Measurements from ENCODE around the gene ROBO1. TPM values are rescaled to one million over a fixed set of nuclear protein-coding genes. Genes with fewer than 3 reads are reported as not detected.

The ROBO1 gene
- total and polyA plus RNA-seq, 3 experiments from 2014 or later, result 0.54 to 0.59 (median 0.55) TPM

DNA sequence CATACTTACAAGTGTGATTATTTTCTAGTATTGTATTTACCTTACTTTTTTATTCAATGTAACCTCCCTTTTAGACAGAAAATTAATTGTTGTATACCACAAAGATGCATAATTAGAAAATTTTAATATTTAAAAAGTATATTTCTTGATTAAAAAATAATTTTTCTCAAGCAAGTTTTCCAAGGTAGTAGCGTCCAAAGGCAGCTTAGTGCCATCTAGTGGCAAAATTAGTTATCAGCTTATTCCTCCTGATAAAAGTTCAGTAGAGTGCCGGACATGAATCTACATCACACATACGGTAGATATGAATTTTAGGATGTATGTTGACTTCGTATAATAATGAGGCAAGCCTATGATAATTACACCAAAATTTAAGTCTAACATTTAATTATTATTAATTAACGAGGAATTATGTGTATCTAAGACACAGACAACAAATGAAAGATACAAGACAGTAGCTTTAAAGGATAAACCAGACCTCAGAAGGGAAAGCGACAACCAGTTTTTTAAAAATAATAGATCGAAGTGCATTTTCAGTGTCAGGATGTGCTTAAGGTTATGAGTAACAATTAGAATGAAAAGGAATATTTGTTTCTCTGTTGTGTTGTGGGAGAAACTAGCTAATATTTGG is 405.9 kb downstream of the ROBO1 start:
- CTCF ChIA-PET, result no interaction called here

GRCh38 chr3:79358327-79358726 is 409.5 kb downstream of the ROBO1 start:
- Histone ChIP-seq H3K9me3 (ENCODE audit: low read length) (no peaks in the 10 kb centered on the region), H3K4me1 (ENCODE audit: insufficient read depth, low read length) (no peaks in the 10 kb centered on the region), H3K27ac (ENCODE audit: low read depth, low read length) (no peak overlapping the region), H3K36me3 (ENCODE audit: insufficient read depth, low read length) (no peaks in the 10 kb centered on the region), H3K27me3 (ENCODE audit: insufficient read depth, low read length, poor library complexity, severe bottlenecking) (no peaks in the 10 kb centered on the region), H3K4me3 (ENCODE audit: low read length) (no peak overlapping the region)
- Mint-ChIP-seq H3K4me1 (no peaks in the 10 kb centered on the region), H3K9me3 (peaks cover 2 to 17% (median 6%) of the 10 kb centered on the region in 5 donors), H3K27me3 (no peaks in the 10 kb centered on the region), H3K27ac (no peak overlapping the region), H3K36me3 (no peaks in the 10 kb centered on the region), H3K4me3 (no peak overlapping the region)
- CTCF ChIA-PET, result no interaction called here
- POLR2A ChIA-PET, result no interaction called here
- DNase-seq, result no peak

More for the DNA sequence above, 405.9 kb downstream of the ROBO1 start:
- DNase-seq, result no peak
- no peaks in the 10 kb centered on the region for H3K9me3 ChIP-seq (ENCODE audit: low read length)
- peaks cover 0 to 15% (median 5%) of the 10 kb centered on the region in 5 donors for H3K9me3 Mint-ChIP-seq
- no peak overlapping the region for H3K4me3 ChIP-seq (ENCODE audit: low read length)
- no peaks in the 10 kb centered on the region for H3K27me3 Mint-ChIP-seq
- H3K27me3 ChIP-seq (ENCODE audit: insufficient read depth, low read length, poor library complexity, severe bottlenecking), result no peaks in the 10 kb centered on the region
- no peak overlapping the region for H3K27ac ChIP-seq (ENCODE audit: low read depth, low read length)
- no peaks in the 10 kb centered on the region for H3K36me3 Mint-ChIP-seq
- H3K4me3 Mint-ChIP-seq, result no peak overlapping the region
- H3K36me3 ChIP-seq (ENCODE audit: insufficient read depth, low read length), result no peaks in the 10 kb centered on the region
- POLR2A ChIA-PET, result no interaction called here
- no peaks in the 10 kb centered on the region for H3K4me1 Mint-ChIP-seq
- H3K27ac Mint-ChIP-seq, result no peak overlapping the region
- H3K4me1 ChIP-seq (ENCODE audit: insufficient read depth, low read length), result no peaks in the 10 kb centered on the region

DNA sequence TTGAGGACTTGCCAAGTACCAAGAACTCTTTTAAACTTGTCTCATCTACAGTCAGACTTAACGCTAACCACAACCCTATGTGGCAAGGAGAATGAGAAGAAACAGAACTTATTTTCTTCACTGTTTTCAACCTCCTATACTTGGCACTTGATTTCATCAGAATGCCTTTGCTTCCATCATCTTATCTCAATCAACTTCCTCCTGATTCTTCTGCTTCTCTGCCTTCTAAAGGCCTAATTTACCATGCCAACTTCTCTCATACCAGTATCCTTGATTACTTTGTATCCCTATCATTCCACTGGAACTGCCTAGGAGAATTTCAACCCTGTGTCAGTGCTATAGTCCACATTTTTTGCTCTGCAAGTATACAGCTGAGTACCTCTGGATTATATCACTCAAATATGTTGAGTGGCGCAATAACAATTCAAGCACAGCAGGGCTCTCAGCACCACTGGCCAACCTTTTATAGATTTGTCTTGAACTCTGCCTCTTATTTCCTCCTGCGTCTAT is 413.6 kb downstream of the ROBO1 start:
- Histone ChIP-seq H3K27me3 (ENCODE audit: insufficient read depth, low read length, poor library complexity, severe bottlenecking) (no peaks in the 10 kb centered on the region), H3K27ac (ENCODE audit: low read depth, low read length) (no peak overlapping the region), H3K36me3 (ENCODE audit: insufficient read depth, low read length) (no peaks in the 10 kb centered on the region), H3K4me1 (ENCODE audit: insufficient read depth, low read length) (no peaks in the 10 kb centered on the region), H3K4me3 (ENCODE audit: low read length) (no peak overlapping the region), H3K9me3 (ENCODE audit: low read length) (no peaks in the 10 kb centered on the region)
- Mint-ChIP-seq H3K27me3 (no peaks in the 10 kb centered on the region), H3K27ac (no peak overlapping the region), H3K4me1 (no peaks in the 10 kb centered on the region), H3K9me3 (peaks cover 5 to 30% (median 6%) of the 10 kb centered on the region in 5 donors), H3K4me3 (no peak overlapping the region), H3K36me3 (no peaks in the 10 kb centered on the region)
- no peak for DNase-seq
- ChIA-PET POLR2A (no interaction called here), CTCF (no interaction called here)

DNA sequence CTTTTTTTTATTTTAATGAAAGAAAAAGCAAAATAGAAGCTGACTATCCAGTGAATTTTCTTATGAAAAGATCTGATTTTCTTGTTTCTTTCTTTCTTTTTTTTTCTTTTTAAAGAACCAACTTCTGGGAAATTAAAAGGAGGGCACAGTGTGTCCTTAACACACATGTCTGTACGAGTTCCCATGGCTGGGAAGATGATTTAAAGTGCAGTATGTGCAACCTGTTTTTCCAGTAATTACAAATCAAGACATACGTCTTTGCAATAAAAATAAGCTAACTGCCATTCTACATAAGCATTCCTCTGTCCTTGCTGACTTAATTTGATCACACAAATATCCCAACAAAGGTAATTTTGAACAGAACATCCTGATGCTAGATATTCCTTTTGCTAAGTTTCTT is 416.1 kb downstream of the ROBO1 start:
- Histone ChIP-seq H3K4me1 (ENCODE audit: insufficient read depth, low read length) (no peaks in the 10 kb centered on the region), H3K4me3 (ENCODE audit: low read length) (no peak overlapping the region), H3K27ac (ENCODE audit: low read depth, low read length) (no peak overlapping the region), H3K36me3 (ENCODE audit: insufficient read depth, low read length) (no peaks in the 10 kb centered on the region), H3K27me3 (ENCODE audit: insufficient read depth, low read length, poor library complexity, severe bottlenecking) (no peaks in the 10 kb centered on the region), H3K9me3 (ENCODE audit: low read length) (no peaks in the 10 kb centered on the region)
- no peak for DNase-seq
- Mint-ChIP-seq H3K4me3 (no peak overlapping the region), H3K9me3 (peaks cover 3 to 36% (median 6%) of the 10 kb centered on the region in 5 donors), H3K27ac (no peak overlapping the region), H3K36me3 (no peaks in the 10 kb centered on the region), H3K4me1 (no peaks in the 10 kb centered on the region), H3K27me3 (no peaks in the 10 kb centered on the region)
- POLR2A ChIA-PET, result no interaction called here
- CTCF ChIA-PET, result no interaction called here

GRCh38 chr3:79344876-79345871 is 422.6 kb downstream of the ROBO1 start:
- ChIA-PET CTCF (no interaction called here), POLR2A (no interaction called here)
- Histone ChIP-seq H3K27ac (ENCODE audit: low read depth, low read length) (no peak overlapping the region), H3K4me3 (ENCODE audit: low read length) (no peak overlapping the region), H3K36me3 (ENCODE audit: insufficient read depth, low read length) (no peaks in the 10 kb centered on the region), H3K4me1 (ENCODE audit: insufficient read depth, low read length) (no peaks in the 10 kb centered on the region), H3K9me3 (ENCODE audit: low read length) (no peaks in the 10 kb centered on the region), H3K27me3 (ENCODE audit: insufficient read depth, low read length, poor library complexity, severe bottlenecking) (no peaks in the 10 kb centered on the region)
- Mint-ChIP-seq H3K4me1 (no peaks in the 10 kb centered on the region), H3K9me3 (peaks cover 0 to 16% (median 5%) of the 10 kb centered on the region in 5 donors), H3K36me3 (no peaks in the 10 kb centered on the region), H3K4me3 (no peak overlapping the region), H3K27ac (no peak overlapping the region), H3K27me3 (no peaks in the 10 kb centered on the region)
- DNase-seq, result no peak

DNA sequence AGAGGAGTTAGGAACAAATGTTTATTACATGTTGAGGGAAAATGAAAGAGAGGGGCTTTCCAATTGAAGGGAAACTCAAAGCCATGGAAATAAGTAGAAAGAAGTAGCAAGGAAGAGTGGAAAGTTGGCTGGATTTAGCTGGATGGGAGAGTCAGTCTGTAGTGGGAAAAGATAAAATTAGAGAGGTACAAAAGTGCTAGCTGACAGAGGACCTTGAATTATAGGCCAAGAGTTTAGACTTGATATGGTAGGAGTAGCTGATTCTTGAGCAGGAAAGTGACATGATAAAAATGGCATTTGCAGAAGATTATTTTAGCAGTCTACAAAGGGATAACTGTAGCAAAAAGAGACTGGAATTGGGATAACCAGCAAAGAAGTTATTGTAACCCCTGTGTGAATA is 425.8 kb downstream of the ROBO1 start:
- H3K27me3 ChIP-seq (ENCODE audit: insufficient read depth, low read length, poor library complexity, severe bottlenecking), result no peaks in the 10 kb centered on the region
- DNase-seq, result no peak
- CTCF ChIA-PET, result no interaction called here
- H3K9me3 ChIP-seq (ENCODE audit: low read length), result no peaks in the 10 kb centered on the region
- no peak overlapping the region for H3K4me3 ChIP-seq (ENCODE audit: low read length)
- no peaks in the 10 kb centered on the region for H3K36me3 ChIP-seq (ENCODE audit: insufficient read depth, low read length)
- Mint-ChIP-seq H3K4me1 (no peaks in the 10 kb centered on the region), H3K4me3 (no peak overlapping the region), H3K9me3 (peaks cover 0 to 7% (median 2%) of the 10 kb centered on the region in 5 donors), H3K27me3 (no peaks in the 10 kb centered on the region), H3K27ac (no peak overlapping the region), H3K36me3 (no peaks in the 10 kb centered on the region)
- no peaks in the 10 kb centered on the region for H3K4me1 ChIP-seq (ENCODE audit: insufficient read depth, low read length)
- no peak overlapping the region for H3K27ac ChIP-seq (ENCODE audit: low read depth, low read length)
- POLR2A ChIA-PET, result no interaction called here

- no peaks in the 10 kb centered on the region for H3K36me3 Mint-ChIP-seq
- no peaks in the 10 kb centered on the region for H3K4me1 Mint-ChIP-seq
- no peaks in the 10 kb centered on the region for H3K36me3 ChIP-seq (ENCODE audit: insufficient read depth, low read length)
- no peak overlapping the region for H3K4me3 ChIP-seq (ENCODE audit: low read length)
- H3K4me1 ChIP-seq (ENCODE audit: insufficient read depth, low read length), result no peaks in the 10 kb centered on the region
- no peak overlapping the region for H3K27ac ChIP-seq (ENCODE audit: low read depth, low read length)
- peaks cover 0 to 5% (median 3%) of the 10 kb centered on the region in 5 donors for H3K9me3 Mint-ChIP-seq
- CTCF ChIA-PET, result no interaction called here
- H3K27me3 ChIP-seq (ENCODE audit: insufficient read depth, low read length, poor library complexity, severe bottlenecking), result no peaks in the 10 kb centered on the region
- no peak overlapping the region for H3K4me3 Mint-ChIP-seq
- no peaks in the 10 kb centered on the region for H3K9me3 ChIP-seq (ENCODE audit: low read length)
- POLR2A ChIA-PET, result no interaction called here
- DNase-seq, result no peak
- no peak overlapping the region for H3K27ac Mint-ChIP-seq
- H3K27me3 Mint-ChIP-seq, result no peaks in the 10 kb centered on the region
These were observed 428.0 kb downstream of the ROBO1 start for GRCh38 chr3:79339846-79340245.

GRCh38 chr3:79337798-79338197 is 430.0 kb downstream of the ROBO1 start:
- no peaks in the 10 kb centered on the region for H3K4me1 Mint-ChIP-seq
- no peak overlapping the region for H3K27ac Mint-ChIP-seq
- Histone ChIP-seq H3K36me3 (ENCODE audit: insufficient read depth, low read length) (no peaks in the 10 kb centered on the region), H3K4me3 (ENCODE audit: low read length) (no peak overlapping the region), H3K4me1 (ENCODE audit: insufficient read depth, low read length) (no peaks in the 10 kb centered on the region), H3K27ac (ENCODE audit: low read depth, low read length) (no peak overlapping the region), H3K9me3 (ENCODE audit: low read length) (no peaks in the 10 kb centered on the region), H3K27me3 (ENCODE audit: insufficient read depth, low read length, poor library complexity, severe bottlenecking) (no peaks in the 10 kb centered on the region)
- no peak overlapping the region for H3K4me3 Mint-ChIP-seq
- H3K27me3 Mint-ChIP-seq, result no peaks in the 10 kb centered on the region
- H3K36me3 Mint-ChIP-seq, result no peaks in the 10 kb centered on the region
- H3K9me3 Mint-ChIP-seq, result peaks cover 5 to 11% (median 6%) of the 10 kb centered on the region in 5 donors
- no peak for DNase-seq
- POLR2A ChIA-PET, result no interaction called here
- CTCF ChIA-PET, result no interaction called here
